PC-9 (cell line): ENCODE results near the gene HMSD. TPM values are rescaled to one million over a fixed set of nuclear protein-coding genes. Genes with fewer than 3 reads are reported as not detected.

Source experiments
- BruUV-seq: library from RNA; stranded (reverse); fragments of 400-500 nt; replicated peaks from 2 replicates; lab custom pipeline; 2021; lab: Mats Ljungman, UMichigan
- CTCF ChIA-PET: fragments of 300-600 bp; sonication (Branson Sonifier 250); formaldehyde crosslinking; loops from one replicate; lab custom pipeline; 2022; ENCODE audit warnings: antibody characterized with exemption; lab: Charles Lee
- POLR2A ChIA-PET: fragments of 300-600 bp; sonication (Branson Sonifier 250); formaldehyde crosslinking; loops from one replicate; lab custom pipeline; 2022; ENCODE audit warnings: antibody characterized with exemption; ENCODE audit not compliant: unreplicated experiment; lab: Charles Lee
- DNase-seq, 2 experiments: peaks; one replicate each; pipeline versions ENCODE4 v3.0.0 to v3.0.0-alpha.2; 2015 to 2022; ENCODE audit warnings: mixed read lengths in 1 of 2
- H2AFZ ChIP-seq: fragments of 200-600 bp; sonication (generic); 2 replicates; pipeline ENCODE4 v1.8.1; 2017; ENCODE audit warnings: antibody characterized with exemption
- H3F3A ChIP-seq: fragments of 200-600 bp; sonication (generic); 2 replicates; pipeline ENCODE4 v1.8.1; 2017; ENCODE audit warnings: antibody characterized with exemption, mild to moderate bottlenecking, low read depth; ENCODE audit not compliant: insufficient read depth
- H3K27ac ChIP-seq: fragments of 200-600 bp; sonication (generic); 2 replicates; pipeline ENCODE4 v1.6.1; 2016; ENCODE audit warnings: mixed run types
- H3K27me3 ChIP-seq: fragments of 200-600 bp; sonication (generic); 2 replicates; pipeline ENCODE4 v1.6.1; 2016; ENCODE audit warnings: low read depth, mixed run types; ENCODE audit not compliant: insufficient read depth
- H3K36me3 ChIP-seq: fragments of 200-600 bp; sonication (generic); 2 replicates; pipeline ENCODE4 v1.6.1; 2016; ENCODE audit warnings: low read depth, mixed run types
- H3K4me1 ChIP-seq: fragments of 200-600 bp; sonication (generic); replicated peaks from 2 replicates; pipeline ENCODE4 v1.6.1; 2016; ENCODE audit warnings: mixed run types; ENCODE audit not compliant: insufficient read depth
- H3K4me2 ChIP-seq: fragments of 200-600 bp; sonication (generic); 2 replicates; pipeline ENCODE4 v1.6.1; 2017; ENCODE audit warnings: mixed run types
- H3K4me3 ChIP-seq: fragments of 200-600 bp; sonication (generic); 2 replicates; pipeline ENCODE4 v1.6.1; 2016; ENCODE audit warnings: mixed run types
- H3K79me2 ChIP-seq: fragments of 200-600 bp; sonication (generic); 2 replicates; pipeline ENCODE4 v1.6.1; 2017; ENCODE audit warnings: low read depth, mixed run types
- H3K9me2 ChIP-seq: fragments of 200-600 bp; sonication (generic); 2 replicates; pipeline ENCODE4 v1.8.1; 2017; ENCODE audit warnings: mild to moderate bottlenecking; ENCODE audit not compliant: insufficient read depth
- H3K9me3 ChIP-seq: fragments of 200-600 bp; sonication (generic); 2 replicates; pipeline ENCODE4 v1.8.1; 2016; ENCODE audit warnings: low read depth; ENCODE audit not compliant: insufficient read depth
- H4K20me1 ChIP-seq: fragments of 200-600 bp; sonication (generic); 2 replicates; pipeline ENCODE4 v1.8.1; 2017; ENCODE audit not compliant: insufficient read depth
- CTCF ChIP-seq: fragments of 200-600 bp; sonication (generic); conservative IDR thresholded peaks from 2 replicates; pipeline ENCODE4 v1.6.1; 2017; ENCODE audit warnings: mixed run types, antibody characterized with exemption, mild to moderate bottlenecking, moderate library complexity
- EZH2 ChIP-seq: fragments of 200-600 bp; sonication (generic); IDR thresholded peaks from 2 replicates; pipeline ENCODE4 v1.8.0; 2017; ENCODE audit warnings: antibody characterized with exemption, low read depth
- intact Hi-C: fragments of 100-400 bp; cut with micrococcal nuclease; formaldehyde crosslinking; loops from one replicate; pipeline ENCODE4 v1.10.0; 2022; ENCODE audit not compliant: unreplicated experiment
- total RNA-seq: library from RNA; stranded (reverse); gene quantifications from 2 replicates; pipeline ENCODE4 v1.2.3, GENCODE V29; 2021

The HMSD gene
- total RNA-seq, 1 experiment from 2014 or later: not detected

DNA sequence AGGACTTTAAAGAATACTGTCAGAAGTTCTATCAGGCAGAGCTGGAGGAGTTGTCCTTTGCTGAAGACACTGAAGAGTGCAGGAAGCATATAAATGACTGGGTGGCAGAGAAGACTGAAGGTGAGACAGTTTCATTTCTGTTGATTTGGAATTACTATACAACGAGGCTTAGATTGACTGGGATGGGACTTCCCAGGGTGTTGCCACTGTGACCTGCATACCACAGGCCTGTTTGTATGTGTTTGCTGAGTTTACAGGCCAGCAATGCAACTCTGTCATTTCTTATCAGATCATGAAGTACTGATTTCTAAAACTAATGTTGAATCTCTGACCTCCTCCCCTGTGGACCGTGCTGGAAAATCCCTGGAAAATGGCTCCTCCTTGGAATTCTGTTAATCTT, 32.6 kb downstream of the HMSD start:
- Histone ChIP-seq H3F3A (no peaks in the 10 kb centered on the region), H3K79me2 (peaks cover 4% of the 10 kb centered on the region; the same call in 1 of the 2 replicates), H2AFZ (no peak overlapping the region), H3K4me3 (no peak overlapping the region), H3K9me3 (no peaks in the 10 kb centered on the region), H3K4me2 (no peak overlapping the region), H3K27me3 (no peaks in the 10 kb centered on the region), H3K36me3 (peaks cover 6% of the 10 kb centered on the region; the same call in 1 of the 2 replicates), H3K4me1 (no peaks in the 10 kb centered on the region), H3K9me2 (no peaks in the 10 kb centered on the region), H4K20me1 (no peaks in the 10 kb centered on the region; the same call in 1 of the 2 replicates), H3K27ac (no peak overlapping the region)
- TF ChIP-seq CTCF: no peak
- no peak for TF ChIP-seq EZH2
- ChIA-PET CTCF (no interaction called here), POLR2A (no interaction called here)
- intact Hi-C loops: no loop called here
- no TSS peak for BruUV-seq
- no peak for DNase-seq

- no peak for DNase-seq
- Histone ChIP-seq H3K4me2 (no peak overlapping the region), H3F3A (no peaks in the 10 kb centered on the region), H3K36me3 (peaks cover 6% of the 10 kb centered on the region; the same call in 1 of the 2 replicates), H4K20me1 (no peaks in the 10 kb centered on the region; the same call in 1 of the 2 replicates), H2AFZ (no peak overlapping the region), H3K4me3 (no peak overlapping the region), H3K27ac (no peak overlapping the region), H3K9me2 (no peaks in the 10 kb centered on the region), H3K9me3 (no peaks in the 10 kb centered on the region), H3K27me3 (no peaks in the 10 kb centered on the region), H3K4me1 (no peaks in the 10 kb centered on the region), H3K79me2 (no peaks in the 10 kb centered on the region)
- TF ChIP-seq EZH2 (no peak), CTCF (no peak)
- BruUV-seq: no TSS peak
- ChIA-PET CTCF (no interaction called here), POLR2A (no interaction called here)
- intact Hi-C loops: no loop called here
Observed at GRCh38 chr18:63982361-63982760, 33.3 kb downstream of the HMSD start.

DNA sequence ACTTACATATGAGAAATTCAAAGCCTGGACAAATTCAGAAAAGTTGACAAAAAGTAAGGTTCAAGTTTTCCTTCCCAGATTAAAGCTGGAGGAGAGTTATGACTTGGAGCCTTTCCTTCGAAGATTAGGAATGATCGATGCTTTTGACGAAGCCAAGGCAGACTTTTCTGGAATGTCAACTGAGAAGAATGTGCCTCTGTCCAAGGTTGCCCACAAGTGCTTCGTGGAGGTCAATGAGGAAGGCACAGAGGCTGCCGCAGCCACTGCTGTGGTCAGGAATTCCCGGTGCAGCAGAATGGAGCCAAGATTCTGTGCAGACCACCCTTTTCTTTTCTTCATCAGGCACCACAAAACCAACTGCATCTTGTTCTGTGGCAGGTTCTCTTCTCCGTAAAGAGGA, 37.8 kb downstream of the HMSD start:
- Histone ChIP-seq H3K36me3 (no peaks in the 10 kb centered on the region), H2AFZ (no peak overlapping the region), H3K9me3 (no peaks in the 10 kb centered on the region), H3K9me2 (no peaks in the 10 kb centered on the region), H3K79me2 (no peaks in the 10 kb centered on the region), H3K27me3 (no peaks in the 10 kb centered on the region), H3K4me2 (no peak overlapping the region), H3K4me3 (no peak overlapping the region), H3K27ac (no peak overlapping the region), H4K20me1 (no peaks in the 10 kb centered on the region), H3K4me1 (no peaks in the 10 kb centered on the region), H3F3A (no peaks in the 10 kb centered on the region)
- CTCF ChIA-PET: no interaction called here
- no TSS peak for BruUV-seq
- TF ChIP-seq CTCF (no peak), EZH2 (no peak)
- no peak for DNase-seq
- intact Hi-C loops: no loop called here
- POLR2A ChIA-PET: no interaction called here
